Activated CD4-positive, alpha-beta T cell treated with anti-CD3 and anti-CD28 coated beads for 24 hours (primary cell): ENCODE data around the gene DPPA3.
A peak's percentile ranks its signal among the peaks of the same experiment; 100 is the strongest.
"Not testable (repeated sequence)": the region's sequence is repeated elsewhere in the genome, so short reads cannot be mapped to it uniquely, and the experiment has no call there.

Experiments used
- DNase-seq, 2 donors: peaks; one replicate each; pipeline ENCODE4 v3.0.0-alpha.2; 2020; ENCODE audit warnings: low read depth in 2 of 2

DPPA3 gene

DNA sequence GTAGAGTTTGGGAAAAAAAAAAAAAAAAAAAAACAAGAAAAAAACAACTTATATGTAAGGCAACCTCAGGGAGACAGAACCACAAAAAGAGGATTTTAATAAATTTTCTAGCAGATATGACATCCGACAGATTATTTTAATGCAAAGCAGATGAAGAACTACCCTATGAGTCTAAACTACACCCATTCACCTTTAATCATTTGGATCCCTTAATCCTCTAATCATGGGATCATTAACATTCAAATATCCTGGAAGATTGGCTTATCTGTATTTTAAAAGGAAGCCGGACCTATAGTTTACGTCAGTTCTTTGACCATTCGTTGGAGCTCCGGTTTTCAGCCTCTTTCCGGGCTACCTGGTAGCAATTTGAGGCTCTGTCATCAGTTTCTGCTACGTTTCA is at the start of gene DPPA3:
TSS of gene DPPA3 (plus strand) at position 301 of the 400 bp plus-strand sequence. CDS start 138 bp downstream, outside the sequence.
- DNase-seq: no peak

DNA sequence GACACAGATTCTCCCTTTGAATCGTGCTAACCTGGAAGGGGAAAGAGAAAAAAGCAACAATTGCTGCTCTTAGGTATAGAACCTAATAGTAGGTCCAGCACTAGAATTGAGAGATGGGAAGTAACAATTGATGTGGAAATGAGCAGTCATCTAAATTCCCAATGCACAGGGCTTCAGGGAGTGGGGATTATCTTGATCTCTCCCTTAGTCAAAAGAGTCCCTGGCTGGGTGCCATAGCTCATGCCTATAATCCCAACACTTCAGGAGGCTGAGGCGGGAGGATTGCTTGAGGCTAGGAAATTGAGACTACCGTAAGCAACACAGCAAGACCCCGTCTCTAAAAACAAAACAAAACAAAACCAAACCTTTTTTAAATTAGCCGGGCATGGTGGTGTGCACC is 49.5 kb upstream of the DPPA3 start:
- no peak for DNase-seq

DNA sequence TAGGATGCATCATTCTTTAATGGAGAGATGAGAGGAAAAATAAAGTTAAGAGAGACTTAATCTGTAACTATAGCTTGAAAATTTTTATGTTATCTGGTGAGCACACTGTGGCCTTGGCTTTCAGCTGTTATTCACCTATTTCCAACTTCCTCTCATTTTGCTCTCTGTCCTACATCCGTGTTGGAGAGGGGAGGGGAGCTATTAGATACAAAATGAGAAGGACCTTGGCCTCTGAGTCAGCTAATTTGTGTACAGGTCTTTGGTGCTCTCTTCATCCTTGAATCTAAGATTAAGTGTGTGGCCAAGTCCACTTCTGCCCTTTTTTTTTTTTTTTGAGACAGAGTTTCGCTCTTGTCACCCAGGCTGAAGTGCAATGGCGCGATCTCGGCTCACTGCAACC is 44.6 kb upstream of the DPPA3 start:
- no peak for DNase-seq

DNA sequence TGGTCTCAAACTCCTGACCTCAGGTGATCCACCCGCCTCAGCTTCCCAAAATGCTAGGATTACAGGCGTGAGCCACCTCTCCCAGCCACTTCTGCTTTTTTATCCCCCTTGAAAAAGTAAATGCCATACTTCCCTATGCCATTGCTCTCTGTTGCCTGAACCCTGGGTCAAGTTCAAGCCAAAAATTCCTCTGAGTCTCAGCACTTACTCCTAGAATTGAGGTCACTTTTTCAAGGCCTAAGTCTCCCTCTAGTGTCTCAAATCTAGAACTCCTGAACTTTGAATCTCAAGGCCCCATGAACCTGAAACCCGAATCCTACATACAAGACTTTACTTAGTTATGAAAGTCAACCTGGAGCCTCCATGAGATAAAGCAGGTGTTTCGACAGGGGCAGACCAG is 44.1 kb upstream of the DPPA3 start:
- DNase-seq: no peak

DNA sequence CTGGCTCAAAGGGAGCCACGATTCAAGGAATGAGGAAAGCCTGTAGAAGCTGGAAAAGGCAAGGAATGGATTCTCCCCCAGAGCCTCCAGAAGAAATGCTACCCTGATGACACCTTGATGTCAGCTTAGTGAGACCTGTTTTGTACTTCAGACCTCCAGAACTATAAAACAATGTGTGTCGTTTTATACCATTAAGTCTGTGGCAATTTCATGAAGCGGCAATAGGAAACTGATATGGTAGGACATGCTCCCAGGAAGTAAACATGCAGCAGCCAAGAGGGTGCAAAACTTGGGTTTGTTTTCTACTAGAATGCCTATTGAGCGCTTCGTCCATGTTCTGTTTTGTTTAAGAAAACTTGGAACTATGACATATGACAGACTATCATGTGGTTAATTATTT is 43.1 kb upstream of the DPPA3 start:
- no peak for DNase-seq

DNA sequence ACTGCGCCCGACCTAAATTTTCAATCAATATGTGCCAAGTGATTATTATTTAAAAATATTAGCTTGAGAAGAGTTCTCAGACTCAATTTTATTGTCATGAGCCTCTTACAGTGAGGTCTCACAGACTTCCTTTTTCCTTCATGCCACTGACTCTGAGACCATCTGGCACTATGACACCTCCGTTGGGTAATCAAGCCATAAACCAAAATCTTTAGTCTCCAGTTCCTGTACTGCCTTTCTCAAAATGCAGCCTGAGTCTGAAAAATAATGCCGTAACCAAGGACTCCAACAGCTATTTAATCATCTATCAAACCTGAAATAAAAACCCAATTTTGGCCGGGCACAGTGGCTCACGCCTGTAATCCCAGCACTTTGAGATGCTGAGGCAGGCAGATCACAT is 35.8 kb upstream of the DPPA3 start:
- not testable (repeated sequence) for DNase-seq

DNA sequence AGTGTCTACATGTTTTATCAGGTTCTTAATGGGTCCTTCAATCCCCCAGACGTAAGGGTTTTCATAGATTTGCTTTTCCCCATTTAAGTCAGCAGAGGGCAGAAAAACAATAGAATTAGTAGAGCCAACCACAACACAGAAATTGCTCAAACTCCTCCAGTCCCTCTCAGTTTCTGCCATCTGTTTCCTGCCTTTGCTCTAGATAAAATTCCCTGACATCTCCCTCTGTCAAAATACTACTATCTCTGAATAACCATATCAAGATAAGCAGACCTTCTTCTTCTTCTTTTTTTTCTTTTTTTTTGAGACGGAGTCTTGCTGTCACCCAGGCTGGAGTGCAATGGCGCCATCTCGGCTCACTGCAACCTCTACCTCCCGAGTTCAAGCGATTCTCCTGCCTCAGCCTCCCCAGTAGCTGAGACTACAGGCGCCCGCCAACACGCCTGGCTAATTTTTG is 33.8 kb upstream of the DPPA3 start:
- peak in 1 of 2 donors; percentile 1 for DNase-seq

DNA sequence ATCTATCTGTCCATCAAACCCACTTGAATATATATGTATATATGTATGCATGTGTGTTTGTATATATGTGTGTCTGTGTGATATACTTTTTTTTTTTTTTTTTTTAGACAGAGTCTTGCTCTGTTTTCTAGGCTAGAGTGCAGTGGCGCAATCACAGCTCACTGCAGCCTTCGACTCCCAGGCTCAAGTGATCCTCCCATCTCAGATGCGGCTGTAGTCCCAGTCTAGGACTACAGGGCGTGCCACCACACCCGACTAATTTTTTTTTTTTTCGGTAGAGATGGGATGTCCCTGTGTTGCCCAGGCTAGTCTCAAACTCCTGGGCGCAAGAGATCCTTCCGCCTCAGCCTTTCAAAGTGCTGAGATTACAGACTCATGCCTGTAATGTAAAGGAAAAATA is 32.5 kb upstream of the DPPA3 start:
- no peak for DNase-seq

DNA sequence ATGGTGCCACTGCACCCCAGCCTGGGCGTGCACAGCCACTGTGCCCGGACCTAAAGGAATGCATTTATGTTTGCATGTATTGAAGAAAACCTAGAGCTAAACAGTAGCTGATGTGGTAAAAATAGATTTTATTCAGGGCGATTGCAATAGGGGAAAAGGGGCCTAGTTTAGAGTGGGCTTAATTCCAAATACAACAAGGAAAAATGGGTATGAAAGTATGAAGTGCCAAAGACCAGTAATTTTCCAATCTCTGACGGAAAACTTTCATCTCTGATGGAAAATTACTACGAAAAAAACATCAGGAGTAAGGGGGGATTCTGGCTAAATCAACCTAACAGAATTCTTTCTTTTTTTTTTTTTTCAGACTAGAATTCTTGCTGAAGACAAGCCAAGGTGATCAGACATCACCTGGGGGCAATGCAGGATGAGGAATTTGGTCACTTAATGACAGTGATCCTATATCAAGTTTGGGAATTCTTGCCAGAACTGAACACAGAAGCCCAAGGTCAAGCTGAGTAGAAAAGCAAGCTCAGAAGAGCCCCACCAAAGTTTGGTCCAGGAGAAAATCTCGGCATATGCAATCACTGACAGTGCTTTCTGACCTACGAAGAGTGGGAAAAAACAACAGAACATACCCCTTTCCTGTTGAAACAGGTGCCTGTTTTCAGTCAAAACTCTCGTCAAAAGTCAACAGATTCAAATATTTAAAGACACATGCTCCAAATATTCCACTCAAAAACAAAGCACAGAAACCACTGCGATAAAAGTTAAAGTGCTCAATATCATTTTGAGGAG is 31.8 kb upstream of the DPPA3 start:
- DNase-seq: no peak

DNA sequence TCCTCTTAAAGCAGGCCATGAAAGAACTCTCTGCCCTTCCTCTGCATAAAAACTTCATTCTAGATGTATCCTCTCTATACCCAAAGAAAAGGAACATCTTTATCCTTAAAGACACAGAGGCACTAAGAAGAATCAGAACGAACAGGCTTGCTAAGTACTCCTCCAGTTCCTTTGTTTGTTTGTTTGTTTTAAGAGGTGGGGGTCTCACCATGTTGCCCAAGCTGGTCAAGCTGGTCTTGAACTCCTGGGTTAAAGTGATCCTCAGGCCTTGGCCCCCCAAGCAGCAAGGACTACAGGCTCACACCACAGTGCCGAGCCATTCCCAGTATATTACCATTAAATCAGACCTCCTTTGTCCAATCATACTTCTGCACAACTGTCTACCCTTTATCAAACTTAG is 29.7 kb upstream of the DPPA3 start:
- DNase-seq: no peak

DNA sequence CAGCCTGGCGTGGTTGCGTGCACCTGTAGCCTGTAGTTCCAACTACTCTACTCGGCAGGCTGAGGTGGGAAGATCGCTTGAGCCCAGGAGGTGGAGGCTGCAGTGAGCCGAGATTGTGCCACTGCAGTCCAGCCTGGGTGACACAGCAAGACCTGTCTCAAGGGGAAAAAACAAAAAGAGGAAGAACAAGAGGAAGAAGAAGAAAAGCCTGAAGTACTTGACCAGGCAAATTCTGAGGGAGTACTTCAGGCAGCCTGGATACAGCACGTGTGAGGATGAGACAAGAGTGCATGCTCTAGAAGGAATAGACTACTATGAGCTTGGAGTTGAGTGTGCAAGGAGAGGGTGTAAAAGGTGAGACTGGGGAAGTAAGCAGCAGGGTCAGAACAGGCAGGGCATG is 17.4 kb upstream of the DPPA3 start:
- no peak for DNase-seq

DNA sequence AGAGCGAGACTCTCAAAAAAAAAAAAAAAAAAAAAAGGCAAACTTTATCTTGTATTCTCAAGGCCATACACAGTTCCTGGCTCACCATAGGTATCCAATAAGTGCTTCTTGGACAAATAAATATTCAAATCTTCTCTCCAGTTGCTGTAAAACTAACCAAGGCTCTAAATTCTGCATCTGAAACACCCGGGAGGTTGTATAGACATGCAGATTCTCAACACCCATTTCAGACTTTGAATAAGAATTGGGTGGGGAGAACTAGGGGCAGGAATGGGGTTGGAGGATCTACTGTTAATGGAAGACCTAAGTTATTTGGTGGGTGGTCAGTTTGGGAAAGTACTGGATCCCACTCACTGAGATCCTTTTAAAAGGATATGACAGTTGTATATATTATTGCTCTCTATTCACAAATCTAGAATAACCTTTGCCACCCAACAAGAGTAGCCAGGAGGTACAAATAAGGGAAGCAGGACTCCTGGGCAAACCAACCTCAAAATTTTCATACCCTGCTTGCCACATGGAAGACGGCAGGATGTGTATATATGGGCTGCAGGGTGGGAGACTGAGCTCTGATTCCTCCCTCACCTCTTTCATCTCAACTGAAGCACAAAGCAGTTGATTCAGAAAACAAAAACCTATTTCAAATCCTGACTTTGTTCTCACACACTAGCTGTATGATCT is 16.5 kb upstream of the DPPA3 start:
- DNase-seq: no peak

DNA sequence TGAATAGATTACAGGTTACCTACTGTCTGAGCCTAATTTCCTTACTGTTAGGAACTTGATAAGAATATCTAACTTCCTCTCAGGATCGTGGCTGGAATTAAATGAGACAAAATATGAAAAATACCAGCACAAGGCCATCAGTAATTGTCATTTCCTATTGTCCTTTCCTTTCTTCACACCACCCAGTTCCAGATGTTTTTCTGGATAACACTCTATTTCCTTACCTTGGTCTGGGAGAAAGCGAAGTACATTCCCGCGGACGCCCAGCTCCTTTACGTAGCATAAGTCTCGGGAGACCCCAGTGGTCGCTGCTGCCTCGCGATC is 16.0 kb upstream of the DPPA3 start:
- DNase-seq: no peak

DNA sequence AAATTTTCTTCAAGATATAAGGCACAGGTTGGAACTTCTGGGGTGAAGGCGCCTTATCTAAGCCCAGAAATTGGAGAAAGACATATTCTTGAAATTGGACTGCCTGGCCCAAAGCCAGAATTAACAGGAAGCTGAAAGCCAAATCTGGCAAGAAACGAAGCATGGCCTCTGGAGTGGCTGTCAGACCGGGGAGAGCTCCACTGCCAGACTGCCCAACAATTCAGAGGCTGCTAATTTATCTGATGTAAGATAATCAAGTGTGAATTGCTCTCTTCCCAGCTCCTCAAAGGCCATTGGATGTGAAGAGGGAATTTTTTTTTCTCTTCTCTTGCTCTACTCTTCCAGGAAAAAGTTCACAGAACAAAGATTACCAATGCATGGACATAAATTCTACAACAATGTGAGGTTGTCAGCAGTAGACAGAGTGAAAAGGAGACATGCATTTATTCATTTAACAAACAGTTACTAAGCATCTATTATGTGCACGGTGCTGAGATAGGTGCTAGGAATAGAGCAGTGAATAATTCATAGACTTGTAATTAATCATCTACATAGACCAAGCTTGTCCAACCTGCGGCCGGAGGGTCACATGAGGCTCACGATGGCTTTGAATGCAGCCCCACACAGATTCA is 15.6 kb upstream of the DPPA3 start, which contains the start of gene GDF3:
TSS of gene GDF3 (minus strand) at position 210 of the 632 bp plus-strand sequence. CDS start at position 163, 47 bp downstream.
- no peak for DNase-seq

DNA sequence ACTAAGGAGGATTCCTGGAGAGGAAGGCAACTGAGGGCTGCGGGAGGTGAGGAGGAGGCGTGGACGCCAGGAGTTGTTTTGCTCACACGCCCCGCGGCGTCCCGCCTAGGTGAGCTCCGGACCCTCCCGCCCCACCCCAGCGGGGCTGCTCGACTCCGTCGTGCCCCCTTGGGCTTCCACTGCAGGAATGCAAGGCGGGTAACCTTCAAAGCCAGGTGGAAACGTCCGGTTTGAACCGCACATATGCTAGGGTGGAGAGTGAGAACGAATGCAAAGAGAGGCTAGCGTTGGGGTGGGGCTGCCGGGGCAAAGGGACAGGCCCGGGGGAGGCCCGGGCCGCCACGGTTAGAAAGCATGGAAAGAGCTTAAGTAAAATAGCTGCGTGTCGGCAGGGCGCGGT is 5.4 kb upstream of the DPPA3 start:
- DNase-seq: no peak

DNA sequence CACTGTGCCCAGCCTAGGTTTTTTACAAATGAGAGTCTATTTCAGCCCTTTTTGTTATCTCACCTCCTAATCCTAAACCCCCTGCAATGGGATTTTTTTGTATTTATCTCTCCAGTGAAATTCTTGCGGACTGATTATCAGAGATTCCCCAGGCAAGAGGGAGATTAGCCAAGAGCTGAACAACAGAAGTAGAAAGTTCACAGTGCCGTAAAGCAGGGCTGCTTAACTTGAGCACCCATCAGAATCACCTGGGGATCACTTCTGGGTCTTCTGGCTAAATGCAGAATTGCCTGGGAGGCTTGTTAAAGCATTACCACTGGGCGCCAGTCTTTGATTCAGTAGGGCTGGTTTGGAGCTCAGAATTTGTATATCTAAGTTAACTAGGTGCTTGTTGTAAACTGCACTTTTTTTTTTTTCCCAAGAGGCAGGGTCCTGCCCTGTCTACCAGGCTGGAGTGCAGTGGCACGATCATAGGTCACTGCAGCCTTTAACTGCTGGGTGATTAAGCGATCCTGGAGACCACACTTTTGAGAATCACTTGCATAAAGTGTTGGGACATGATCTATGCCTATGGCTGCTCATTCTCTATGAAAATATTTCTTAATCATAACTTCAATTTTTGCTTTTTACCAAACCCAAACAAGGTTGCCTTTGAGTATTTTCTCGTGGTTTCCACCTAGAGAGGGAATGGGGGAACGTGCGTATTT is 1.1 kb upstream of the DPPA3 start:
- no peak for DNase-seq

DNA sequence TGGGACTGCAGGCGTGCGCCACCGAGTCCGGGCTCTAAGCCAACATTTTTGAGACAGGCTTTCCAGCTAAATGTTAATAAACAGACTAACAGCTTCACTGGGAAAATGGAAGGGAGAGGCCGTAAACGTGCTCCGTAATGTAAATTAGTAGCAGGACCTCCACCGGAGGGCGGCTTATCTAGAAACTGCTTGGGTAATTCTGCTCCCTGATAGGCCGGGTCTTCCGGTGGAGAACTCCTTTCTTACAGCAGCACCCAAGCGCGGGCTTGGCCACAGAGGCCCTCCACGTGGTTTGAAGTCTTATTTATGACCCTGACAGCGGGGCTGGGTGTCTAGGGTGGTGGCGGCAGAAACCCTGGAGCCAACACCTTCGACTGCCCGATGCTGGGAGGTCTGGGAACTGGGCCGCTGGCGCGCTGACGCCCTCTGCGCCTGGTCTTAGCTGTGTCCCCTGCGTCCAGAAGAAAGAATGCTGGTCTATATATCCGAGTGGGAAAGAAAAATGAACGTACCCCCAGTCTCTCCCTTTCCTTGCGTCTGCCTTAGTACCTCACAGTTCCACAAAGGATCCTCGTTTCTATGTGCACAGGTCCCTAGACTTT is 1.7 kb downstream of the DPPA3 start:
- no peak for DNase-seq

DNA sequence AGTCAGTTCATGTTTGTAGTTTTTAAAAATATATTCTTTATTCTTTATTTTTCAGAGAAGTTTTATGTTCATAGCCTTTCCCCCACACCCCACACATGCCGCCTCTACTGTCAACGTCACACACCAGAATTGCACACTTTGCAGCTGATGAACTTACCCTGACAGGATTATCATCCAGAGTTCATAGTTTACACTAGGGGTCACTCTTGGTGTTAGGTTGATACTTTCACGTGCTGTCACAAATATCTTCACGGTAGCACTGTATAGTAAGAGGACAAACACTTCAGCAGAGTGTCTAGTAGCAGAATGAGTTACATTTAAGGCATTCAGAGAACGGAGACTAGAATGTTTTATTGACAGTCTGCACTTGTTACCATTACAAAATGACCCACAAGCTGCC is 5.1 kb downstream of the DPPA3 start:
- DNase-seq: no peak

DNA sequence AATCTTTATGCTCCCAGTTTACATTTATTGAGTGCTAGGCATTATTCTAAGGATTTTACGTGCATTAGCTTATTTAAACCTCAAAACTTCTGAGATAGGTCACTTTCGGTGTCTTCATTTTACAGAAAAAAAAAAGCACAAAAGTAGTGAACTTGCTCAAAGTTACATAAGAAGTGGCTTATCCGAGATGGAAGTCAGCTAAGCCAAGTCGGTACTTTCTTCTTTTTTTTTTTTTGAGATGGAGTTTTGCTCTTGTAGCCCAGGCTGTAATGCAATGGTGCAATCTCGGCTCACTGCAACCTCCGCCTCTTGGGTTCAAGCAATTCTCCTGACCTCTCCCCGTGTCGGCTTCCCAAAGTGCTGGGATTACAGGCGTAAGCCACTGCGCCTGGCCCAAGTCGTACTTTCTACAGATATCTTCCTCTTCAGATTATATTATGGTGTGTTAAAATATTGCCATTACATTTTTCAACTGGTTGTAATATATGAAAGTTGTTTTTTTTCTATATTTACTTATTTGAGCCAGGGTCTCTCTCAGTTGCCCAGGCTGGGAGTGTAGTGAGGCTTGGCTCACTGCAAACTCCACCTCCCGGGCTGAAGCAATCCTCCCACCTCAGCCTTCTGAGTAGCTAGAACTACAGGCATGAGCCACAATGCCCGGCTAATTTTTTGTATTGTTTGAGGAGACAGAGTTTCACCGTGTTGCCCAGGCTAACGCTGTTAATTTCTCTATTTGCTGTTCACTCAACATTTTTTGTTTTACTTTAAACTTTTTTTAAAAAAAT is 8.9 kb downstream of the DPPA3 start:
- no peak for DNase-seq

DNA sequence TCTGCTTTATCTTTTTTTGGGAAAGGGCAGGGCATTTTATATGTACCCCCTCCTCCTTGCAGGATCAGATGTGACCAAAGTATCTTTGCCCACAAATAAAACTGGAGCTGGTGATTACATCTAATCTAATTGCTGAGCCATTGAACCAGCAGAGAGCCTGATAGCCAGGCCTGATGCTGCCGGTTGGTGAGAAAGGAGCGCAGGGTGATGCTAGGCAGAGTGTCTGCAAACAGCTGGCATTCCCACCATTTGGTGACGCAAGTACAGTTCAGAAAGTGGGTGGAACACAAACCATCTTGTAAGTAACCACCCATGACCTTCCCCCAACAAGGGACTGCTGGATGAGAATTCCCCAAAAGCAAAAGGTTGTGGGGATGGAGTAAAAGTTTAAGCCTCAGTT is 12.7 kb downstream of the DPPA3 start:
- DNase-seq: no peak

DNA sequence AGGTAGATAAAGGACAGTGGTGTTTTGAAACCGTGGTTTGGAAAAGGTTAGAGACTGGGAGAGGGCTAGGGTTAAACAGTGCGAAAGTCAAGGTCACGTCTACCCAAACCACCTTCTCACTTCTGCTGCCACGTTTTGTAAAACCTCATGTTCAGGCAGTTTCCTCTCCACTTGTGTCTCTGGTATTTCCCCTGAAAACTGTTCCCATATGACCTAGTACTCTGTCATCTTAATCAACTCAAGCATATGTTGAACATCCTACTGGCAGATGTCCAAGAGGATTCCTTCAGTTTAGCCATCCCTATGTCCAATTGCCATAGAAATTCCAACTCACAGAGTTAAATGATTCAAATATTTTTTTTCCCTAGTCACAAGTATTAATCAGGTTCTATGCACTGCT is 18.5 kb downstream of the DPPA3 start:
- no peak for DNase-seq
